NT2/D1 (cell line): ENCODE measurements around the gene PCDHGA7.

ENCODE experiments used
- SUZ12 ChIP-seq: IDR thresholded peaks from 2 replicates; pipeline ENCODE4 v1.6.1; 2011; ENCODE audit not compliant: insufficient read length, insufficient read depth; ENCODE audit errors: extremely low read depth
- YY1 ChIP-seq: IDR thresholded peaks from 2 replicates; pipeline ENCODE4 v1.6.1; 2011; ENCODE audit not compliant: insufficient read length, insufficient read depth

- TF ChIP-seq SUZ12 (no peak), YY1 (no peak)
Measured at GRCh38 chr5:141356133-141356532, 26.4 kb upstream of the PCDHGA7 start.
